ENCODE data around the gene SNAP23. TPM values are rescaled to one million over a fixed set of nuclear protein-coding genes. Genes with fewer than 3 reads are reported as not detected.

The SNAP23 gene
- total and polyA plus RNA-seq, 2 donors = 34.0 to 66.3 TPM

GRCh38 chr15:42504631-42505030 is 9.2 kb downstream of the SNAP23 start:
- H3K27ac ChIP-seq (ENCODE audit: low read depth in 1 of 2, low read length in 1 of 2) = no peak overlapping the region
- no peaks in the 10 kb centered on the region for H3K27me3 ChIP-seq (ENCODE audit: control insufficient read depth in 2 of 2, insufficient read depth in 1 of 2, low read length in 1 of 2)
- no peaks in the 10 kb centered on the region for H3K9me3 ChIP-seq (ENCODE audit: control insufficient read depth in 2 of 2, insufficient read depth in 1 of 2, low read length in 1 of 2)
- H3K36me3 ChIP-seq (ENCODE audit: control insufficient read depth in 2 of 2, insufficient read depth in 2 of 2, low read length in 1 of 2) = no peaks in the 10 kb centered on the region
- no peaks in the 10 kb centered on the region for H3K4me1 ChIP-seq (ENCODE audit: control insufficient read depth in 2 of 2, insufficient read depth in 2 of 2, low read length in 2 of 2)
- 97% methylated on average over 3 of the region's 3 CpGs for WGBS
- DNase-seq (ENCODE audit: low read depth in 6 of 9, low spot score in 9 of 9) = no peak
- no peak overlapping the region for H3K4me3 ChIP-seq (ENCODE audit: low read length in 2 of 2)

- DNase-seq (ENCODE audit: low read depth in 6 of 9, low spot score in 9 of 9) = no peak
- H3K27ac ChIP-seq (ENCODE audit: low read depth in 1 of 2, low read length in 1 of 2) = no peak overlapping the region
- no peak overlapping the region for H3K4me3 ChIP-seq (ENCODE audit: low read length in 2 of 2)
- peaks cover 0 to 2% of the 10 kb centered on the region in 2 donors for H3K36me3 ChIP-seq (ENCODE audit: control insufficient read depth in 2 of 2, insufficient read depth in 2 of 2, low read length in 1 of 2)
- 97% methylated on average over 4 of the region's 4 CpGs for WGBS
- no peaks in the 10 kb centered on the region for H3K27me3 ChIP-seq (ENCODE audit: control insufficient read depth in 2 of 2, insufficient read depth in 1 of 2, low read length in 1 of 2)
- H3K9me3 ChIP-seq (ENCODE audit: control insufficient read depth in 2 of 2, insufficient read depth in 1 of 2, low read length in 1 of 2) = no peaks in the 10 kb centered on the region
- H3K4me1 ChIP-seq (ENCODE audit: control insufficient read depth in 2 of 2, insufficient read depth in 2 of 2, low read length in 2 of 2) = no peaks in the 10 kb centered on the region
These were observed 12.1 kb downstream of the SNAP23 start for GRCh38 chr15:42507514-42507913.

- 94% methylated on average over 9 of the region's 9 CpGs for WGBS
- H3K4me1 ChIP-seq (ENCODE audit: control insufficient read depth in 2 of 2, insufficient read depth in 2 of 2, low read length in 2 of 2) = no peaks in the 10 kb centered on the region
- no peaks in the 10 kb centered on the region for H3K9me3 ChIP-seq (ENCODE audit: control insufficient read depth in 2 of 2, insufficient read depth in 1 of 2, low read length in 1 of 2)
- no peak overlapping the region for H3K27ac ChIP-seq (ENCODE audit: low read depth in 1 of 2, low read length in 1 of 2)
- DNase-seq (ENCODE audit: low read depth in 6 of 9, low spot score in 9 of 9) = no peak
- H3K4me3 ChIP-seq (ENCODE audit: low read length in 2 of 2) = no peak overlapping the region
- H3K36me3 ChIP-seq (ENCODE audit: control insufficient read depth in 2 of 2, insufficient read depth in 2 of 2, low read length in 1 of 2) = peaks cover 0 to 7% of the 10 kb centered on the region in 2 donors
- H3K27me3 ChIP-seq (ENCODE audit: control insufficient read depth in 2 of 2, insufficient read depth in 1 of 2, low read length in 1 of 2) = no peaks in the 10 kb centered on the region
These were observed 12.8 kb downstream of the SNAP23 start for GRCh38 chr15:42508263-42508690.

- no peaks in the 10 kb centered on the region for H3K9me3 ChIP-seq (ENCODE audit: control insufficient read depth in 2 of 2, insufficient read depth in 1 of 2, low read length in 1 of 2)
- H3K27ac ChIP-seq (ENCODE audit: low read depth in 1 of 2, low read length in 1 of 2) = no peak overlapping the region
- DNase-seq (ENCODE audit: low read depth in 6 of 9, low spot score in 9 of 9) = no peak
- H3K4me1 ChIP-seq (ENCODE audit: control insufficient read depth in 2 of 2, insufficient read depth in 2 of 2, low read length in 2 of 2) = no peaks in the 10 kb centered on the region
- no peaks in the 10 kb centered on the region for H3K27me3 ChIP-seq (ENCODE audit: control insufficient read depth in 2 of 2, insufficient read depth in 1 of 2, low read length in 1 of 2)
- H3K4me3 ChIP-seq (ENCODE audit: low read length in 2 of 2) = no peak overlapping the region
- WGBS = 89% methylated on average over 4 of the region's 4 CpGs
- H3K36me3 ChIP-seq (ENCODE audit: control insufficient read depth in 2 of 2, insufficient read depth in 2 of 2, low read length in 1 of 2) = peaks cover 4 to 17% of the 10 kb centered on the region in 2 donors
These were observed 15.0 kb downstream of the SNAP23 start for GRCh38 chr15:42510258-42511006.

- Histone ChIP-seq H3K27me3 (ENCODE audit: control insufficient read depth in 2 of 2, insufficient read depth in 1 of 2, low read length in 1 of 2) (no peaks in the 10 kb centered on the region), H3K9me3 (ENCODE audit: control insufficient read depth in 2 of 2, insufficient read depth in 1 of 2, low read length in 1 of 2) (no peaks in the 10 kb centered on the region), H3K36me3 (ENCODE audit: control insufficient read depth in 2 of 2, insufficient read depth in 2 of 2, low read length in 1 of 2) (peaks cover 4 to 18% of the 10 kb centered on the region in 2 donors), H3K4me1 (ENCODE audit: control insufficient read depth in 2 of 2, insufficient read depth in 2 of 2, low read length in 2 of 2) (no peaks in the 10 kb centered on the region), H3K4me3 (ENCODE audit: low read length in 2 of 2) (no peak overlapping the region), H3K27ac (ENCODE audit: low read depth in 1 of 2, low read length in 1 of 2) (no peak overlapping the region)
- WGBS = 53% methylated on average over 4 of the region's 4 CpGs
- no peak for DNase-seq (ENCODE audit: low read depth in 6 of 9, low spot score in 9 of 9)
These were observed 15.6 kb downstream of the SNAP23 start for GRCh38 chr15:42511007-42511391.

GRCh38 chr15:42523331-42523730 is 27.9 kb downstream of the SNAP23 start:
- WGBS = 99% methylated on average over 2 of the region's 2 CpGs
- H3K4me1 ChIP-seq (ENCODE audit: control insufficient read depth in 2 of 2, insufficient read depth in 2 of 2, low read length in 2 of 2) = no peaks in the 10 kb centered on the region
- H3K4me3 ChIP-seq (ENCODE audit: low read length in 2 of 2) = no peak overlapping the region
- H3K27me3 ChIP-seq (ENCODE audit: control insufficient read depth in 2 of 2, insufficient read depth in 1 of 2, low read length in 1 of 2) = no peaks in the 10 kb centered on the region
- H3K9me3 ChIP-seq (ENCODE audit: control insufficient read depth in 2 of 2, insufficient read depth in 1 of 2, low read length in 1 of 2) = no peaks in the 10 kb centered on the region
- no peak for DNase-seq (ENCODE audit: low read depth in 6 of 9, low spot score in 9 of 9)
- H3K27ac ChIP-seq (ENCODE audit: low read depth in 1 of 2, low read length in 1 of 2) = no peak overlapping the region
- H3K36me3 ChIP-seq (ENCODE audit: control insufficient read depth in 2 of 2, insufficient read depth in 2 of 2, low read length in 1 of 2) = peaks cover 6 to 13% of the 10 kb centered on the region in 2 donors

- no peaks in the 10 kb centered on the region for H3K27me3 ChIP-seq (ENCODE audit: control insufficient read depth in 2 of 2, insufficient read depth in 1 of 2, low read length in 1 of 2)
- peaks cover 14 to 27% of the 10 kb centered on the region in 2 donors for H3K36me3 ChIP-seq (ENCODE audit: control insufficient read depth in 2 of 2, insufficient read depth in 2 of 2, low read length in 1 of 2)
- H3K4me3 ChIP-seq (ENCODE audit: low read length in 2 of 2) = no peak overlapping the region
- DNase-seq (ENCODE audit: low read depth in 6 of 9, low spot score in 9 of 9) = no peak
- H3K4me1 ChIP-seq (ENCODE audit: control insufficient read depth in 2 of 2, insufficient read depth in 2 of 2, low read length in 2 of 2) = no peaks in the 10 kb centered on the region
- no peaks in the 10 kb centered on the region for H3K9me3 ChIP-seq (ENCODE audit: control insufficient read depth in 2 of 2, insufficient read depth in 1 of 2, low read length in 1 of 2)
- no peak overlapping the region for H3K27ac ChIP-seq (ENCODE audit: low read depth in 1 of 2, low read length in 1 of 2)
- 99% methylated on average over 3 of the region's 3 CpGs for WGBS
These were observed 33.5 kb downstream of the SNAP23 start for GRCh38 chr15:42528970-42529369.

GRCh38 chr15:42533246-42533645 is 37.8 kb downstream of the SNAP23 start:
- Histone ChIP-seq H3K9me3 (ENCODE audit: control insufficient read depth in 2 of 2, insufficient read depth in 1 of 2, low read length in 1 of 2) (no peaks in the 10 kb centered on the region), H3K27me3 (ENCODE audit: control insufficient read depth in 2 of 2, insufficient read depth in 1 of 2, low read length in 1 of 2) (no peaks in the 10 kb centered on the region), H3K4me3 (ENCODE audit: low read length in 2 of 2) (no peak overlapping the region), H3K36me3 (ENCODE audit: control insufficient read depth in 2 of 2, insufficient read depth in 2 of 2, low read length in 1 of 2) (peaks cover 19 to 24% of the 10 kb centered on the region in 2 donors), H3K27ac (ENCODE audit: low read depth in 1 of 2, low read length in 1 of 2) (no peak overlapping the region), H3K4me1 (ENCODE audit: control insufficient read depth in 2 of 2, insufficient read depth in 2 of 2, low read length in 2 of 2) (no peaks in the 10 kb centered on the region)
- no peak for DNase-seq (ENCODE audit: low read depth in 6 of 9, low spot score in 9 of 9)
- WGBS = 99% methylated on average over 1 of the region's 1 CpG

- H3K4me1 ChIP-seq (ENCODE audit: control insufficient read depth in 2 of 2, insufficient read depth in 2 of 2, low read length in 2 of 2) = peaks cover 14 to 18% of the 10 kb centered on the region in 2 donors
- no peak for DNase-seq (ENCODE audit: low read depth in 6 of 9, low spot score in 9 of 9)
- no peak overlapping the region for H3K4me3 ChIP-seq (ENCODE audit: low read length in 2 of 2)
- H3K27ac ChIP-seq (ENCODE audit: low read depth in 1 of 2, low read length in 1 of 2) = no peak overlapping the region
- no peaks in the 10 kb centered on the region for H3K27me3 ChIP-seq (ENCODE audit: control insufficient read depth in 2 of 2, insufficient read depth in 1 of 2, low read length in 1 of 2)
- 95% methylated on average over 4 of the region's 4 CpGs for WGBS
- H3K36me3 ChIP-seq (ENCODE audit: control insufficient read depth in 2 of 2, insufficient read depth in 2 of 2, low read length in 1 of 2) = peaks cover 18 to 24% of the 10 kb centered on the region in 2 donors
- no peaks in the 10 kb centered on the region for H3K9me3 ChIP-seq (ENCODE audit: control insufficient read depth in 2 of 2, insufficient read depth in 1 of 2, low read length in 1 of 2)
These were observed 49.6 kb downstream of the SNAP23 start for GRCh38 chr15:42544853-42545629.
